IPS-NIHi7 (cell line): Measurements from ENCODE around the gene GIMAP7.
"Not testable (repeated sequence)": the region's sequence is repeated elsewhere in the genome, so short reads cannot be mapped to it uniquely, and the experiment has no call there.

Source experiments
- DNase-seq: peaks from one replicate; pipeline ENCODE4 v3.0.0; 2012; ENCODE audit warnings: mixed read lengths; ENCODE audit errors: extremely low spot score

The GIMAP7 gene

DNA sequence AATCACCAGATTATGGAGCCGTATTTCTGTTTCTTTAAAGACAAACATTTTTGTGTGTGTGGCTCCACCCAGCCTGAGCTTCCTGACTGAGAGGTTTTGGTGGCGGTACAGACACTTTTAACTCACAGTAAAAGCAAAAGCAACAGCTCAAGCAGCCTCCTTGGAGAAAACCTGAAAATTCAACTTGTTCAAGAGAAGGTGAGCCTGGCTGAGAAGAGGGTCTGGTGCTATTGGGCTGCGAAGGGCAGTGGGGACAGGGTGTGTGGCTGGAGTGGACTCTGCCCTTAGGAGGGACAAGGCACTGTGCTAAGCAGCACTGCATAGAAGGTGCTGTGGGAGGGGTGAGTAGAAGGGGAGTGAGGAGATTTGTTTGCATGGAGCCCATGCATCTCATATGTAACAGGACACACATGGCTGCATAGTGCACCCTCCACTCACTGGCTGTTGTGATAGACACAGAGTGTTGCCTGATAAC, at the start of gene GIMAP7:
Gene GIMAP7, plus strand, starts transcription at position 125 of the 475 bp plus-strand sequence. CDS start 5,103 bp downstream, outside the sequence.
- DNase-seq: no peak

DNA sequence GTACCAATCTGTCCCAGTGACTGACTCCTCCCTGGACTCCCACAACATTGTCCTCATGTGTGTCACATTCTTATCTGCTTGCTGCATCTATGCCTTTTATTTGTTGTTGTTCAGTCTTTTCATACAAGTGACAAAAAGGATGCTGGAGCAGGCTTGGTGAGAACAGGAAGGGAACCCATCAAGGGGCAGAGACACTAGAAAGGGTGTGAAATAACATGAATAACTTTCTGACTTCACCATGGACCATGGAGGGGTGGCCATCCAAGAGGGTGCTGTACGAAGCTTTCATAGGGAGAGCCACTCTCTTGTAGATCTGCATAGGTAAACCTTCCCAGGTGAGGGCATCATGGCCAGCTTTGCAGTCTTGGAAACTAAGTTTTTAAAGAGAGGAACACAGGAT, 49.7 kb upstream of the GIMAP7 start:
- no peak for DNase-seq

DNA sequence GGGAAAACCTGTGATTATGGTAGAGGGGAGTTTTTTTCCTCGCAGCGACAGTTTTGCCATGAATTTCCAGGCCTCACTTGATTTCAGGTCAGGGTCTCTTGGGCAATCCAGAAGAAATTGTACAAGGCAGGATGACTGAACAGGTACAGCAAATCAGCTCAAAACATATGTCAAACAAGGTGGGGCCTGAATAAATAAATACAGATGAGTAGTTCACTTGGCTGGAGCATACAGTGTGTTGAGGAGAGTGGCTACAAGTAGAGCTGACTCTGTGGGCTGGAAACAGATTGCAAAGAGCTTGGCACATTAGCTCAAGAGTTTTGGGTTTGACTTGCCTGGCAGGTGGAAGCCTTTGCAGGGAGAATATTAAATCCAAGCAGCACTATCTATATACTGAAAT, 49.3 kb upstream of the GIMAP7 start:
- no peak for DNase-seq

DNA sequence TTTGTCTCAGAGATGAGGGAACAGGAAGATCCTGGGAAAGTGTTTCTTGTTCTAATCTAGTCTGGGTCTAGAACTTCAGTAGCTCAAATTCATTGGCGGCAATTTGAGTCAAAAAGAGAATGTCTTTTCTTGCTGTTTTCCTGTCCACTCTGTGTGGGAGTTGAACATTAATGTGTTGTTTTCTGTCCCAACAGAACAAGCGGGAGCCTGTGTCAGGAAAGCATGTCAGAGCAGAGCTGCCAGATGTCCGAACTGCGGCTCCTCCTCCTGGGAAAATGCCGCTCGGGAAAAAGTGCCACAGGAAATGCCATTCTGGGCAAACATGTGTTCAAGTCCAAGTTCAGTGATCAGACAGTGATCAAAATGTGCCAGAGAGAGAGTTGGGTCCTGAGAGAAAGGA, 48.2 kb upstream of the GIMAP7 start:
- DNase-seq: no peak

DNA sequence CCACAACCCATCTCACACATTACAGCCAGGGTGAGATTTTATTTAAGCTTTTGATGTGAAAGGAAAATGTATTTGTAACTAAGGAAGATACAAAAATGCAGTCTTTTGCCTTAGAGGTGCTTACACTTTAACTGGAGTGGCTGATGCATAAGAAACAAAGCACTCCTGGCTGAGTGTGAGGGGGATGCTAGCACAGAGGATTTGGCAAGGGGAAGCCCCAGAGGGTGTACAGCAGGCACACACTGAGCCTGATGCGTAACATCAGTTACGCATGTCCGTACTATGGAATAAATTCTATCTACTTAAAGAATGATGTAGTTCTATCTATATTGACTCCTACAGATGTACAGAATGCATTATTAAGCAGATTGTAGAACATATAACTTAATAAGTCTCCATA, 46.4 kb upstream of the GIMAP7 start:
- DNase-seq: no peak

DNA sequence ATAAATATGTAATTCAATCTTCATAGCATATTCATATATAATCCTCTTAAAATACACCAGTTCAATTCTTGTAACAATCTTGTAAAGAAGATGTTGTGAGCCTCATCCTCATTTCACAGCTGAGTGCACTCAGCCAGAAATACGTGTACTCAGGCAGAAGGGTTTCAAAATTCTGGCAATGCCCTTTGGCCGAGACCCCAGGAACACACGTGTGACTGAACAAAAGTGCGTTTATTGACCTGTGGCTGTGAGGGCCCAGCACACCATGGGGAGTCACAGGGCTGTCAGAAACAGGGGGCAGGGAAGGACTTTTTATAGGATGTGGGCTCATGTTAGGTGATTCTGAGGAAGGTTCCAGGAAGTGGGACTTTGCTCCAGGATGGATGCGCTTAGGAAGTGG, 42.8 kb upstream of the GIMAP7 start:
- DNase-seq: no peak

DNA sequence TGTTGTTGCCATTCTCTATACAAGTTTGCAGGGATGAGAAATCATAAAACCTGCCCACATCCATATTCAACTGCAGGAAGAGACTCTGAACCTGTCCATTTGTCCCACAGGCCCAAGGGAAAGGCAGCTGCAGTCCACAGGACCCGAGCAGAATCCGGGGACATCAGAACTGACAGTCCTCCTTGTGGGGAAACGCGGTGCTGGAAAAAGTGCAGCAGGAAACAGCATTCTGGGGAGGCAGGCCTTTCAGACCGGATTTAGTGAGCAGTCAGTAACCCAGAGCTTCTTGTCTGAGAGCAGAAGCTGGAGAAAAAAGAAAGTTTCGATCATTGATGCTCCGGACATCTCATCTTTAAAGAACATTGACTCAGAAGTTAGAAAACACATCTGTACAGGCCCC, 40.8 kb upstream of the GIMAP7 start:
- DNase-seq: no peak

DNA sequence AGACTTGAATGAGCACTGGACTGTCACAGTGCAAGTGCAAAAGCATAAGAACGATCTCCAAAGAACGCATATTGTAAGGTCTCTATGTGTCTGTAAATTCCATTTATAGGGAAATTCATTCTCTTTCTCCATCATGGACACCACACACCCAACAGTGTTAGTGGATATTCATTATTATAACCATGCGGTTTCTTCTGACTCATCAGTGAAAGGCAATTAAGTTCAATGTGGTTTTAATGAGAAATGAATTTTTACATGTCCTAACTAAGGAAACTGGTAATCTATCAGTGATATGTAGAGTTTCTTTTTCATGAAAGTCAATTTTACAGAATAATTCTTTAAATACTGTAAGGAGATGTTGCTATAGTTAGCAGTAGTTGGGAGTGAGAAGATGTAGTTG, 38.4 kb upstream of the GIMAP7 start:
- DNase-seq: no peak

DNA sequence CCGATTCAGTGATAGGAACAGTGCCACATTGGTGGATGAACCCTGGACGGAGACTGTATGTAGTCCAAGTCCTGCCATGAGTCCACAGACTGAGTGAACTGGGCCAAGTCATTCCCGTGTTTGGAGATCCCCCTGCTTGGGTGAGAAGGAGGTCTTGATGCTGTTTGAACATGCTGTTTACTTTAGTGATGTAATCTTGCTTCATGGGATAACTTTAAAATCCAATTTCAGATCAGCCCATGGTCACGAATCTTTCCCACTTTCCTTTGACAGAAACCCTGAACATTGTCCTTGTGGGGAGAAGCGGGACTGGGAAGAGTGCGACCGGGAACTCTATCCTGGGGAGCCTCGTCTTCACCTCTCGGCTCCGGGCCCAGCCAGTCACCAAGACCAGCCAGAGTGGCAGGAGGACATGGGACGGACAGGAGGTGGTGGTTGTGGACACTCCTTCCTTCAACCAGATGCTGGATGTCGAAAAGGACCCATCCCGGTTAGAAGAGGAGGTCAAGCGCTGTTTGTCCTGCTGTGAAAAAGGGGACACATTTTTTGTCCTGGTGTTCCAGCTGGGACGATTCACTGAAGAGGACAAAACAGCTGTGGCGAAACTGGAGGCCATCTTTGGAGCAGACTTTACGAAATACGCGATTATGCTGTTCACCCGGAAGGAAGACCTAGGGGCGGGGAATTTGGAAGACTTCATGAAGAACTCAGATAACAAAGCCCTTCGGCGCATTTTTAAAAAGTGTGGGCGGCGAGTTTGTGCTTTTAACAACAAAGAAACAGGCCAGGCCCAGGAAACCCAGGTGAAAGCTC, 37.6 kb upstream of the GIMAP7 start:
- DNase-seq: no peak

DNA sequence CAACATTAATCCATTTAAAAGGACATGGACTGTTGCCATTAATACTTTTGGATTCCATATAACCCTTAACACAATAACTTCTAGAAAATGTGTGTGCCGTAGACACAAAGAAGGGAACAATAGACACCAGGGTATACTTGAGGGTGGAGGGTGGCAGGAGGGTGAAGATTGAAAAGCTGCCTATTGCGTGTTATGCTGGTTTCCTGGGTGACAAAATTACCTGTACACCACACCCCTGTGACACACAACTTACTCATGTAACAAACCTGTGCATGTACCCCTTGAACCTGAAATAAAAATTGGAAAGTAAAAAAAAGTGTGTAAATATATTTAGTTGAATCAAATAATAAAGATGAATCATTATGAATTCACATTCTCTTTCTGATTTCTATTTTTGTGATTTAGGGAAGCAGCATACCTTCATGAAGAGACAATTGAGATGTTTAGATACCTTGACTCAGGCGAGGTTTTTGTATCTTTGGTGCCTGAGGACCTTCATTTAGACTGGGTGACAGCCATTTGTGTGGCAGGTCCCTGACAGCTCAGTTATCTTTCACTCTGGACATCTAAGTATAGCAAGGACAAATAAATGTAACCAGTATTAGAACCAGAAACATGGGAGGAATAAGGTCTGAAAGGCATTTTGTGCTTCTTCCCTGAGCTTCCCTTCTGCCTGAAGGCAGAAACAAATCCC, 35.5 kb upstream of the GIMAP7 start:
- DNase-seq: no peak

DNA sequence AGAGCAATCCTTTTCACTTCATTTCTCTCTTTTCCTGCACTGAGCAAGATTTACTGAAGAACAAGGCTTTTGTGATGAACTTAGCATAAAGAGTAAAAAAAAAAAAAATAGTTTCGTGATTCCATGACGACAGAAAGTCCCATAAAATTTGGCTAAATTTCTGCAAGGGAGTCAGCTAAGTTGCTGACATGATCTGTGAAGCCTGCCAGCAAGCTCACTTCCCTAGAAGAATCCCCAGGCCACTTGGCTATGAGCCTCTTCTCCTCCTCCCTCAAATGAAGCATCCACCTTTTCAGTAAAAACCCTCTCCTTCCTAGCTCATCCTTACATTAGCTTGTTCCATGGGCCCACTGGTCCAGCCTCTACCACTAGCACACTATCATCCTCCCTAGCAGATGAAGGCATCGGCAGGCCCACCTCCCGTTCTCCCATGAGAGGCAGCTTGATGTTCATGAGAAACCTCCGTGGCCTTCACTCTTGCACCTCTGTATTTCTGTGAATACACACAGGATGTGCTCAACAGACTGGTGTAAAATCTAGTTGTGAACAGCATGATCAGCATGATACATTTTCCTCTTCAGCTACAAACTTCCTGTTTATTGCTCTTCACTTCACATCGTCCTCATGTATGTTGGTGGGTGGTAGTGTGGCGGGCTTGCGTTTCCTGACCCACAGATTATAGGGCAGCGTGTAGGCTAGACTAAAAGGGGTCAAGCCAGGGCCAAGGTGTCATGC, 33.3 kb upstream of the GIMAP7 start:
- no peak for DNase-seq

DNA sequence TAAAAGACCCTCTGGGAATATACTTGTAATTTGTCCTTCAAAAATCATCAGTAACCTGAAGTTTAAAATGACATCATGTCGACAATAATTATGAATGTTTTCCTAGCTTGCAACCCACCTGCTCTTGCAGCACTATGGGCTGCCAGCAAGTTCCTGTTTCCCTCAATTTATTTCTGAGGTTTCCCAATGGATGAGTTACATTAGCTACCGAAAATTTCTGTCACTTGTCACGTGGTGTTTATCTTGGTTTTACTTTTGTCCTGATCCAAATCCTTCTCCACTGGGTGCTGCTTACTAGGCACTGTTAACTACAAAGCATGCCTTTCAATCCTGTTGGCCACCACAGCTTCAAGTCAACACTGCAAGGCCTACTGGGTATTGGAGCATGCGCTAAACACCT, 32.8 kb upstream of the GIMAP7 start:
- DNase-seq: no peak

DNA sequence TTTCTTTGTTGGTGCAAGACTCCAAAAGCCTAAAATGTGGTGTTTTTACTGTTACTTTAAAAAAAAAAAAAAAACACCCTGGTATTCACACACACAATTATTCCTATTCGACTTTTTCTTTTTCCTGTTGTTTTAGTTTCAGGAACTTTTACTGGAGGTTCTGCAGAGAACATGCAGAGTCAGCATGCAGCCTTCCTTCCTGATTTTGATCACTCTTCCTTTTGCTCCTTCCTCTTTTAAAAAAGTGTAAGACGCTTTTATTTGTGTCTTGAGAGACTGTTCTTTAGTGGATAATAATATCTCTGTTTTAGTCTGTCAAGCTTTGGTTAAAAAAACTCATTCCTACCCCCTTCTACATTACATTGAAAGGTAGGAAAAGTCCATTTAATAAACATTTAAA, 31.2 kb upstream of the GIMAP7 start:
- DNase-seq: not testable (repeated sequence)

DNA sequence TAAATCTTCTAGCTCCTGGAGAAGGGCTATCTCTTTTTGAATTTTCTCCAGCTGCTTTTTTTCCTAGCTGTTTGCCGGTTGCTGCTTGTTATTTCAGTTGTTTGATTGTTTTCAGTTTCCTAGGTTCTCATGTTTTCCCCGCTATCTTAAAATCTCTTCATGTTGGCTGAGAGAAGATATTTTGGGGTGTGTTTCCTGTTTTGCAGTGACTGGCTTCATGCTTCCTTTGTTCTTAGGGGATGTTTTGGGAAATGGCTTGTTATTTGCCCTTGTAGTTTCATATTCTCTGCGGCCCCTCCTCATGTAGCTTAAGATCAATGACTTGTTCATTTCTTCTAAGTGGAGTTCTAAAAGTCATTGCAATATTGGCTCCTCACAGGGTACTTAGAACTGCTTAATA, 30.6 kb upstream of the GIMAP7 start:
- not testable (repeated sequence) for DNase-seq

DNA sequence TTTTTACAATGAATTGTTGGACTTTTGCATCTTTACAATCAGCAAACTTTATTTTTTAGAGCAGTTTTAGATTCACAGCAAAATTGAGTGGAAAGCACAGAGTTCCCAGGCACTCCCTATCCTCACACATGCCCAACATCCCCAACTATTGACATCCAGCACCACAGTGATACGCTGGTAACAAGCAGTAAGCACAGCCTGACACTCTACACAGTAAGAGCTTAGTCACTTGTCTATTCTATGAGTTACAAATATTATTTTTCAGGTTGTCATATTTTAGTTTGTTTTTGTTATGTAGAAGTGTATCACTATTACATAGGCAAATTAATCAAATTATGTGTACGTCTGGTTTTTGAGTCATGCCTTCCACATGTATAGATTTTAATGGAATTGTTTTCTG, 27.0 kb upstream of the GIMAP7 start:
- DNase-seq: no peak

DNA sequence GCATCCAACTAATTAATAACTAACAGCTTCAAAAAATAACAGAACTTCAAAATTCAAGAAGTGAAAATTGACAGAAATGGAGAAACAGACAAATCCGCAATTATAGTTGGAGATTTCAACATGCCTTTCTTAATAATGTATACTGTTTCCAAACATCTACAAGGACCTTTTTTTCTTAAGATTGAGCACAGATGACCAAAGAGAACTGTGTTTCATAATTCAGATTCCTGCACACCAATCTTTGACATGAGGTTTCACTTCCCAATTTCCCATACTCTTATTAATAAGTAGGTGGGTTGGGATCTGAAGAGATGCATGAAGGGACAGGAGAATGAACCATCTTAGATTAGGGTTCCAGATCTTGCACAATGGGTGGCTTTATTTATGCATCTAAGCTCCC, 24.9 kb upstream of the GIMAP7 start:
- DNase-seq: no peak

DNA sequence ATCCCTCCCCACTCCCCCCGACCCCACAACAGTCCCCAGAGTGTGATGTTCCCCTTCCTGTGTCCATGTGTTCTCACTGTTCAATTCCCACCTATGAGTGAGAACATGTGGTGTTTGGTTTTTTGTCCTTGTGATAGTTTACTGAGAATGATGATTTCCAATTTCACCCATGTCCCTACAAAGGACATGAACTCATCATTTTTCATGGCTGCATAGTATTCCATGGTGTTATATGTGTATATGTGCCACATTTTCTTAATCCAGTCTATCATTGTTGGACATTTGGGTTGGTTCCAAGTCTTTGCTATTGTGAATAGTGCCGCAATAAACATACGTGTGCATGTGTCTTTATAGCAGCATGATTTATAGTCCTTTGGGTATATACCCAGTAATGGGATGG, 21.2 kb upstream of the GIMAP7 start:
- DNase-seq: not testable (repeated sequence)

DNA sequence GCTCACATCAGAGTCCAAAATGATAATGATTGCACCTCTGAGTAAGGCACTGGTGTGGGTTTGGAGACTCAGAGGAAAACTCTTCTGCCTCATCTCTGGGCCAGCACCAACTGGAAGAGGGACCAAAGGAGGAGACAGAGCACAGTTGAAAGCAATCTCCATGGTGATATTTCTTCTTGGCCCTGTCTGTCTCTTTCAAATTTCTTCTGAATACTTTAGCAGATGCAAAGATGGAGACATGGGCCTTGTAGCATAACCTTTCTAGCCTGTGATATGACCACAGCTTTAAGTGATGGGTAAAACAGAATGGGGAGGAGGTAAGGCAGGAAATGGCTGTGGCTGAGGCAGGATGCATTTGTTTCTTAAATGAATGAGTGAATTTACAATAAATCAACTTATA, 12.2 kb upstream of the GIMAP7 start:
- no peak for DNase-seq

DNA sequence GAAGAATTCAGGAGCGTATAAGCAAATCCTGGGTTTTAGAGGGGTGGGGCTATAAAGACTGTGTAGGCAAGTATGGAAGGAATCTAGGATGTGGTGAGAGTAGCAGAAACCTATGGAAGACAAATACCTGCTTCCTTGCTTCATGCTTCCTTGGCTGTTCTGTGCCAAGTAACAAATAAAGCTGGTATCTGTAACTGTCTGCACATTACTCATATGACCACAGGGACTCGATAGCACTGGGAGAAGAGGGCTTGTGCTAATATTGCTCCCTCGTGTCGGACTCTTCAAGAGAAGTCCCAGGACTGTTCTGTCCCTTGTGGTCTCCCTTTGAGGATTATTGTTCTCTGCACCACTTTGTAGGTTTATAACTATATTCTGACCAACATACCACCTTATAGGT, 11.5 kb upstream of the GIMAP7 start:
- DNase-seq: no peak

DNA sequence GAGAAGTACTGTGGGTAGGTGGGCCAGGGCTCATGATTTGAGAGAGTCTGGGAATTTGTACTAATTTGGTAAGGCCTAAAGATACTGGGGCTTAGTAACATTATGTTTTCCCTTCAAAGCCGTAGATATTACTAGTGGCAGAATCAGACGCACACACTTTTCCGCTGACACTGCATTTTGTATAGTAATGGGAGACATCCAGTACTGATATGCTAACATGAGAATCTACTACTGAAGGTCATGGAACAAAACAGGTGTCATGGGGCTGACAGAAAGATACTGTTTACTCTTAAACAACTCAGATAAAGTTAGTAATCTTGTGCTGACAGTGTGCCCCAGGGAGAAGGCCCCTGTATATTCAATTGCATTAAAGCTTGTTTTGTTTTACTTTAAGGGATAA, 11.1 kb upstream of the GIMAP7 start:
- DNase-seq: no peak

DNA sequence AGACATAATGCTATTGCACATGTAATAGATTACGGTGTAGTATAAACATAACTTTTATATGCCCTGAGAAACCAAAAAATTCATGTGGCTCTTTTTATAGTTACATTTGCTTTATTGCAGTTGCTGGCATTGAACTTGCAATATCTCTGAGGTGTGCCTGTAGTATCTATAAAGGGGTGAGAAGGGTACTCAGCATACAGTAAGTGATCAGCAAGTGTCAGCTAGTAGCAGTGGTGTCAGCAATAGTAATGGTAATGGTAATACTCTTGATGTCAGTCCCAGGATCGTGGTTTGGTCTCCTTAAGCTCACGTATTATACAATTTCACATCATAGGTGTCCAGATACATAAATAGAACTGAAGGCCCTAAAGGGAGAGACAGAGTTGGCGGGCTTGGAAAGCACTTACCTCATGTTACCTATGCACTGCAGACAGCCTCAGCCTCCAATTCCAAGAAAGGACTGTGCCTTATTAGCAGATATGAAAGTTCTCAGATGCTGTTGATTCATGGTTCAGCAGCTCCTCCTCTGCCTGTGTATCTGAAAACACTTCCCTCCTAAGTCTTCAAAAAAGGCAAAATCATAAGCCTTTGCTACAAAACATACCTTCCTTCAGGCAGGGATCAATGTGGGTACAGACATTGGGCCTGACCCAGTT, 6.6 kb upstream of the GIMAP7 start:
- no peak for DNase-seq

DNA sequence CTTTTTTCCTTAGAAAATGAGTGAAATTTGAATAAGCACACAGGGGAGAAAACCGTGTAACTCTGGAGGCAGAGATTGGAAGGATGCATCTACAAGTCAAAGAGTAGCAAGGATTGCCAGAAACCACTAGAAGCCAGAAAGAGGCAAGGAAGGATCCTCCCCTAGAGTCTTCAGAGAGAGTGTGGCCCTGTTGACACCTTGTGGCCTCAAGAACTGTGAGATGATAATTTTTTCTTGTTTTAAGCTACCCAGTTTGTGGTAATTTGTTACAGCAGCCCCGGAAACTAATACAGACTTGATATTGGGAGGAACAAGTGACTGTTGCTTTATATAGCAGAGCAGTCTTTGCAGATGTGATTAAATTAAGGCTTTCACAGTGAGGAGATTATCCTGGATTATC, 3.6 kb upstream of the GIMAP7 start:
- DNase-seq: no peak
